ENCODE results near the gene RAB11B.
A peak's percentile ranks its signal among the peaks of the same experiment; 100 is the strongest.
"Not testable (repeated sequence)": the region's sequence is repeated elsewhere in the genome, so short reads cannot be mapped to it uniquely, and the experiment has no call there.

The RAB11B gene

GRCh38 chr19:8429044-8429443, 38.9 kb downstream of the RAB11B start:
- DNase-seq (ENCODE audit: low read depth, low spot score): no peak

GRCh38 chr19:8429826-8430225, 39.7 kb downstream of the RAB11B start:
- no peak for DNase-seq (ENCODE audit: low read depth, low spot score)

- no peak for DNase-seq (ENCODE audit: low read depth, low spot score)
These were observed 40.5 kb downstream of the RAB11B start for GRCh38 chr19:8430650-8431049.

- no peak for DNase-seq (ENCODE audit: low read depth, low spot score)
These were observed 48.1 kb downstream of the RAB11B start for GRCh38 chr19:8438236-8438635.

- DNase-seq (ENCODE audit: low read depth, low spot score): no peak
These were observed 51.8 kb downstream of the RAB11B start for GRCh38 chr19:8441725-8442544.

GRCh38 chr19:8444140-8444676, 54.0 kb downstream of the RAB11B start:
- DNase-seq (ENCODE audit: low read depth, low spot score): not testable (repeated sequence)

GRCh38 chr19:8444677-8445487, 54.7 kb downstream of the RAB11B start, which contains the start of gene HNRNPM:
HNRNPM (plus strand) TSS chr19:8444975; CDS start chr19:8444999, 24 bp downstream.
- peak; percentile 92 for DNase-seq (ENCODE audit: low read depth, low spot score)

- DNase-seq (ENCODE audit: low read depth, low spot score): no peak
These were observed 55.4 kb downstream of the RAB11B start for GRCh38 chr19:8445488-8446001.

- DNase-seq (ENCODE audit: low read depth, low spot score): no peak
These were observed 56.0 kb downstream of the RAB11B start for GRCh38 chr19:8446061-8446709.

- no peak for DNase-seq (ENCODE audit: low read depth, low spot score)
These were observed 59.7 kb downstream of the RAB11B start for GRCh38 chr19:8449830-8450229.

- DNase-seq (ENCODE audit: low read depth, low spot score): no peak
These were observed 61.2 kb downstream of the RAB11B start for GRCh38 chr19:8451377-8451776.

GRCh38 chr19:8451885-8452284, 61.7 kb downstream of the RAB11B start:
- no peak for DNase-seq (ENCODE audit: low read depth, low spot score)

- no peak for DNase-seq (ENCODE audit: low read depth, low spot score)
These were observed 62.4 kb downstream of the RAB11B start for GRCh38 chr19:8452446-8453123.

GRCh38 chr19:8453616-8454015, 63.5 kb downstream of the RAB11B start:
- no peak for DNase-seq (ENCODE audit: low read depth, low spot score)
